NCI-H446 (cell line): ENCODE results near the gene SIM2.
"Not testable (repeated sequence)": the region's sequence is repeated elsewhere in the genome, so short reads cannot be mapped to it uniquely, and the experiment has no call there.

ENCODE experiments used
- DNase-seq, 2 experiments: peaks; one replicate each; lab custom pipeline; 2025; lab: John Stamatoyannopoulos, UW

The SIM2 gene, protein sequence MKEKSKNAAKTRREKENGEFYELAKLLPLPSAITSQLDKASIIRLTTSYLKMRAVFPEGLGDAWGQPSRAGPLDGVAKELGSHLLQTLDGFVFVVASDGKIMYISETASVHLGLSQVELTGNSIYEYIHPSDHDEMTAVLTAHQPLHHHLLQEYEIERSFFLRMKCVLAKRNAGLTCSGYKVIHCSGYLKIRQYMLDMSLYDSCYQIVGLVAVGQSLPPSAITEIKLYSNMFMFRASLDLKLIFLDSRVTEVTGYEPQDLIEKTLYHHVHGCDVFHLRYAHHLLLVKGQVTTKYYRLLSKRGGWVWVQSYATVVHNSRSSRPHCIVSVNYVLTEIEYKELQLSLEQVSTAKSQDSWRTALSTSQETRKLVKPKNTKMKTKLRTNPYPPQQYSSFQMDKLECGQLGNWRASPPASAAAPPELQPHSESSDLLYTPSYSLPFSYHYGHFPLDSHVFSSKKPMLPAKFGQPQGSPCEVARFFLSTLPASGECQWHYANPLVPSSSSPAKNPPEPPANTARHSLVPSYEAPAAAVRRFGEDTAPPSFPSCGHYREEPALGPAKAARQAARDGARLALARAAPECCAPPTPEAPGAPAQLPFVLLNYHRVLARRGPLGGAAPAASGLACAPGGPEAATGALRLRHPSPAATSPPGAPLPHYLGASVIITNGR

DNA sequence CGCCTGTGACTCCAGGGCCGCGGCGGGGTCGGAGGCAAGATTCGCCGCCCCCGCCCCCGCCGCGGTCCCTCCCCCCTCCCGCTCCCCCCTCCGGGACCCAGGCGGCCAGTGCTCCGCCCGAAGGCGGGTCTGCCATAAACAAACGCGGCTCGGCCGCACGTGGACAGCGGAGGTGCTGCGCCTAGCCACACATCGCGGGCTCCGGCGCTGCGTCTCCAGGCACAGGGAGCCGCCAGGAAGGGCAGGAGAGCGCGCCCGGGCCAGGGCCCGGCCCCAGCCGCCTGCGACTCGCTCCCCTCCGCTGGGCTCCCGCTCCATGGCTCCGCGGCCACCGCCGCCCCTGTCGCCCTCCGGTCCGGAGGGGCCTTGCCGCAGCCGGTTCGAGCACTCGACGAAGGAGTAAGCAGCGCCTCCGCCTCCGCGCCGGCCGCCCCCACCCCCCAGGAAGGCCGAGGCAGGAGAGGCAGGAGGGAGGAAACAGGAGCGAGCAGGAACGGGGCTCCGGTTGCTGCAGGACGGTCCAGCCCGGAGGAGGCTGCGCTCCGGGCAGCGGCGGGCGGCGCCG lies at the start of gene SIM2:
Gene SIM2, plus strand, starts transcription at position 135 of the 565 bp plus-strand sequence. CDS start 632 bp downstream, outside the sequence.
- peak in 1 of 2 experiments; percentile 64 for DNase-seq

DNA sequence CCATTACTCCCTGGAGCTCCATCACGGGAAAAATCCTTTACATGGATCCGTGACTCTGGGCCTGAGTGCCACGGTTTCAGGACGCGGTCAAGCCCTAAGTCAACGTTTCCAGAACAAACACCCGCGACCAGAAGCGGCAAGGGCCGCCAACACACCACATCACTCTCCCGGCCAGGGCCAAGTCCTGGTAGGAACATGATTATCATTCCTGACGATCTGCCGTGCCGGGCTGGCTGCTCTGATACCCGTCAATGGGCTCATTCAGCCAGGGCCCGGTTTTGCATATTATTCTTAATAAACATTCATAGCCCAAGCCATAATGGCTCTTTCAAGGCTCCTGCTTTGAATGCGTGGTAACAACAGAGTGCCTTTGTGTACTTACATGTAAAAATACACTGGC lies 44.6 kb upstream of the SIM2 start:
- no peak for DNase-seq

DNA sequence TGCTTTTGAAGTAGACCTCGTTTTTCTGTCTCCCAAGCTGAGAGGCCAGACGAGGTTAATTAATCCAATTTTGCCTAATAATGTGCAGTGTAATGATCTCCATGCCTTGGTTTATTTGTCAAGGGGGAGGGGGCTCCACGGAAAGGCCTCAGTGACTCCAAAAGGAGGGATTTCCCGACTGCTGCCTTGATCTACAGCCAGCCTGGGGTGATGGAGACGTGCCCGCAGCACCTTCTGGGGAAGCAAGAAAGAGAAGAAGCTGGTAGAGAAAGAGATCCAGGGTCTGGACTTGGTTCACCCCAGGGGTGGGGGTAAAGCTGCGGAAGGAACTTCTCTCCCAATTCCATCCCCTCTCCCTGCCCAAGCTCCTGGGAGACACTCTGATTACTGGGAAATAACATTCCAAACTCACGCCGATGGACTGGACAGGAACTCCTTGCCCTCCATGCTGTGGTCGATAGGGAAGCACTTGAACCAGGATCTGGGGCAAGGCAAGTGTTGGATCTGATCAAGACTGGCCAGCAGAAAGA lies 44.1 kb upstream of the SIM2 start:
- no peak for DNase-seq

DNA sequence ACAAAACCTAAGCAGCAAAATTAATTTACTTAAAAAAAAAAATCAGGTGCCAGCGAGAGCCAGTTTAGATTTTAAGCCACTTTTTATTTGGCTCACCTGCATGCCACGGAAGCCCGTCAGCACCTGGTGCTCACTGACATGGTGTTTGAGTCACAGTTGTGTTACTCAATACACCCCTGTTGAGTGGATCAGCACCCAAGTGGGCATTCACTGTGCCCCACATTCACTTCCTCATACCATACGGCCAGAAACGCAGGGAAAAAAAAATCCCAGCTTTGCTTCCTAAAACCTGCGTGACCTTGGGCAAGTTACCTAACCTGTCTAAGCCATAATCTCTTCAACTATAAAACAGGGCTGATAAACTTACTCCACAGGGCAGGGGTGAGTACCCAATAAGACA lies 42.8 kb upstream of the SIM2 start:
- DNase-seq, result no peak

DNA sequence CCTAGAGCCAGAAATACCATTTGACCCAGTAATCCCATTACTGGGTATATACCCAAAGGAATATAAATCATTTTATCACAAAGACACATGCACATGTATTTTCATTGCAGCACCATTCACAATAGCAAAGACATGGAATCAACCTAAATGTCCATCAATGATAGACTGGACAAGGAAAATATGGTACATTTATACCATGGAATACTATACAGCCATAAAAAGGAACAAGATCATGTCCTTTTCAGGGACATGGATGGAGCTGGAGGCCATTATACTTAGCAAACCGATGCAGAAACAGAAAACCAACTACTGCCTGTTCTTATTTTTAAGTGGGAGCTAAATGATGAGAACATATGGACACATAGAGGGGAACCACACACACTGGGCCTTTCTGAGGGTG lies 41.6 kb upstream of the SIM2 start:
- DNase-seq, result not testable (repeated sequence)

DNA sequence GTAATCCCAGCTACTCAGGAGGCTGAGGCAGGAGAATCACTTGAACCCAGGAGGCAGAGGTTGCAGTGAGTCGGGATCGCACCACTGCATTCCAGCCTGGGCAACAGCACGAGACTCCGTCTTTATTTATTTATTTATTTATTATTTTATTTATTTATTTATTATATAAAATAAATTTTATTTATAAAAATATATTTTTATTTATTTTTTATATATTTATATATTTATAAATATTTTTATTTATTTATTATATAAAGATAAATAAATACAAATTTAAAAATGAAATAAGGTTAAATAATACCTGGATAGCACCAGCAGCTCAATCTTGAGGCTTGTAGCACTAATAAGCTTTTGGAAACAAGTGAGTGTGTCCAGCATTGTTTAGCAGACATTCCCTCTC lies 40.9 kb upstream of the SIM2 start:
- DNase-seq, result no peak

DNA sequence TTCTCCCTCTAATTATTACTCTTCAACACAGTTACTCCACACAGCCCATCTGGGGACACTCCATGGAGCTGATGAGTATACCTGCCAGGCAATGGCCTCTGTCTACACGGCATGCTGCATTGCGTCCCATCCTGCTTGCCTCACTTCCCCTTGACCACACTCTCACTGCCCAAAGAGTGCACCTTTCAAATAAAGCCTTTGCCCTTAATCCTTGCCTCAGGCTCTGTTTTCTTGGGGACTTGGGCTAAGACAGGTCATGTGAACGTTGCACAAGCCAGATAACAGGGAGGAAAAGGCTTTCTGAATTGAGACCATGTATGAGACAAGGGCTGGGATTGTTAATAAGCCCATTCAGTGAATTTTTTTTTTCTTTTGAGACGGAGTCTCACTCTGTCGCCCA lies 40.0 kb upstream of the SIM2 start:
- no peak for DNase-seq

DNA sequence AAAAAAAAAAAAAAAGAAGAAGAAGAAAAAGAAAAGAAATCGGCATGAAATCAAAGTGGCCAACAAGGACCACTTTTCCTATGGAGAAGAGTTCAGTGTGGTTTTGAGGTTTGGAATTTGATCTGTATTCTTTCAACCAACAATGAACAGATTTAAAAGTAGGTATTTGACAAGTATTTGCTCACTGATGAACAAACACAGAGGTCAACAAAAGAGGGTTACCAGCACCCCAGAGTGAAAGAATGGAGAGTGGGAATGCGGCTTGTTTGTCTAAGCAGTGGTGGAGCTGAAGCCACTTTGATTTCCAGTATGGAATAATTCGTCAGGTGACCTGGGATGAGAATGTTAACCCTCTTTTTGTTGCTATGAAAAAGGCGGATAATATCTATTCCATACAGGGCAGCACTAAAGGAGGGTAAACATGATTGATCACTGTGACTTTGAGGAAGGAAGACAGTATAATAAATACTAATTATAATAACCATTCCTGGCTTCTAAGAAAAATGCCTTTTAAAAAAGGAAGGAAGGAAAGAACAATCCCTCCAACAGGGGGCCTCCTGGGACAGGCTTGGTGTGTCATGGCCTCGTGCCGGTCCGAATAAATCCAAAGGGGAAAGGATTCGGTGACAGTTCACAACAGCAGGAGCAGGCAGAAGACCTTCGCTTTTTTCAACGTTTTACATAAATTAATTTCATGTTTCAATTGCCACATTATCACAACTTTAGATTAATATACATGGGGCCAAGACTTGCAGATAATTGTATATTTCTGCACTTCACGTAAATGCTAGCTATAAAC lies 37.2 kb upstream of the SIM2 start:
- DNase-seq, result peak; percentile 25 to 72

DNA sequence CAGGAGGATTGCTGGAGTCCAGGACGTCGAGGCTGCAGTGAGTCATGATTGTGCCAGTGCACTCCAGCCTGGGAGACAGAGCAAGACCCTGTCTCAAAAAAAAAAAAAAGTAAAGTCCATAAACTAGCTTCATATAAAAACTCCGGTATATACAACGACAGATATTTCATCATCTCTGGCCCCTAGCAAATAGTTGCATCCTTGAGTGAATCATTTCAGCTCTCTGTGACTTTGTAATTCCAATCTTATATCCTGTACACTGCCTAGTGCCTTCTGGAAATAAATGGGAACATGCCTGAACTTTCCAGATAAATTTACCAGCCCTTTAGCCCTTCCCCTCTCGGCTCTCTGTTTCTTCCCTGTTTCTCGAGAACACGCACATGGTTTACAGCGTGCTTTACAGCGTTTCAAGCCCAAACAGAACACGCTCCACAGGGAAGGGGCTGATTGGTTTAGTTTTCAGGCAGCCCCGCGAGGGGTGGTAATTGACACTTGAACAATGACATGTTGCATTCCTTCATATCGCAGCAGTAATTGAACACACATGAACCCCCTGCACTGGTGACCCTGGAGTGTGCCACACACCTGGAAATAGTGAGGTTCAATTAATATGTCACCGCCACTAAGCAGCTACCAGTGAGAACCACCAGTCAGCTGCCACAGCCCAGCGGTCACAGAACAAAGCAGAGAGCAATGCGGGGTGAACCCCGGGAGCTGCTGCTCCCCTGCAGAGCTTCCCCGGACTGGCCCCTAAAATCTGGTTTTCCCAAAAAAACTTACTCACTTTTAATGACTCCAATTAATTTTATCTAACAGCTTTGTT lies 35.7 kb upstream of the SIM2 start:
- DNase-seq, result no peak

DNA sequence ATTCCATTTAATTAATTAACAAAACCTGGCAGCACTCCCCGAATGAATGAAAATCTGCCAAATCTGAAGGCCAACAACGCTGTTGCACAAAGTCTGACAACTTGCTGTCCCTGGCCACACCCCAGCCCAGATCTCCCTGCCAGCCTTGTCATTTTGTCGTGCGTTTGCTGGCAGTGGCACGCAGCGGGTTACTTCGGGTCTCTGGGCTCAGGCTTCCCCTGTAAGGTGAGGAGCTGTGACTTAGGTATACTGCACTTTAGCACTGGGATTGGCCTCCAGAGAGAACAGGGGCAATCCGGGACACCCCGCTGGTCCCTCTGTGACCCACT lies 34.3 kb upstream of the SIM2 start:
- DNase-seq, result no peak

DNA sequence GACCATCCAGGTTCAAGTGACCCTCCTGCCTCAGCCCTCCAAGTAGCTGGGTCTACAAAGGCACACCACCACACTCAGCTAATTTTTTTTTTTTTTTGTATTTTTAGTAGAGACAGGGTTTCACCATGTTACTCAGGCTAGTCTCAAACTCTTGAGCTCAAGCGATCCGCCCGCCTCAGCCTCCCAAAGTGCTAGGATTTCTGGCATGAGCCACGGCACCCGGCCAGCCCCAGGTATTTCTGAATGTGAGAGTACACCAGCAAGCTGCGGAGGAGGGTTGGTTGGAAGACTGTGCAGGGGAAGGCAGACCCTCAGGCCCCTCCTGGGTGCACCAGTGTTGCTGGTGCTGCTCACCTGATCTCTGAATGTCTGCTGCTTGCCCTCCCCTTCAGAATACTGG lies 33.1 kb upstream of the SIM2 start:
- DNase-seq, result no peak

DNA sequence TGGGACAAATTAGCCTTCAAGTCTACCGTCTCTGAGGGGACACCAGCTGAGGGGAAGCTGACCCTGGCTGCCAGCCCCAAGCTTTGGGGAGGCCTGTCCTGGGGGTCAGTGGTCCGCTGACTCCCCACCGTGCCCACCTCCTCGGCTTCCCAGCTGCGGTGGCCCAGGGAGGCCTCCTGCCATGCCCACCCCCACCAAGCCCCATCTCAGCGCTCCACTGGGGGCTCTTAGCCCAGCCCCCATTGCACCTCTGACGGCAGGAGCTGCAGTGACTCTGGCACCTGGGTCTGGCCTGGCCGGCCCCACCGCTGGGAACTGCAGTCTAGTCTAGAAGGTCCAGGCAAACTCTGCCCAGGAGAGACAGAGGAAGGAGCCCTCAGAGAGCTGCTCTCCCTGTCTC lies 30.2 kb upstream of the SIM2 start:
- no peak for DNase-seq

DNA sequence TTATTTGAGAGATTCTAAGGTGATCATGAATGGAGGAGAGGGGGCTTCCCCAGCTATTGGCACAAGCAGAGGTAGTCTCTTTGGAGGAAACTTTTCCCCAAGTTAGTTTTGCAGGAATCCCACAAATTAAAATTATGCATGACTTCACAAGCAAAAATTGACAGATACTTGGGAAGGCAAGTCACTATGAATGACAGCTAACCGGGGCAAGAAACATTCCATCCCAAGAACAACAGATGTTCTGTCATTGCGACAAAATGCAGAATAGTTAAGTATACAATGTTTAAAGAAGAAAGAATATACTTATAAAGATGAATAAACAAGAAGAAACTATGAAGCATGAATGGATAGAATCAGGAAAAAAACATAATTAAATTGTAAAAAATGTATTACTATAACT lies 27.1 kb upstream of the SIM2 start:
- DNase-seq, result no peak

DNA sequence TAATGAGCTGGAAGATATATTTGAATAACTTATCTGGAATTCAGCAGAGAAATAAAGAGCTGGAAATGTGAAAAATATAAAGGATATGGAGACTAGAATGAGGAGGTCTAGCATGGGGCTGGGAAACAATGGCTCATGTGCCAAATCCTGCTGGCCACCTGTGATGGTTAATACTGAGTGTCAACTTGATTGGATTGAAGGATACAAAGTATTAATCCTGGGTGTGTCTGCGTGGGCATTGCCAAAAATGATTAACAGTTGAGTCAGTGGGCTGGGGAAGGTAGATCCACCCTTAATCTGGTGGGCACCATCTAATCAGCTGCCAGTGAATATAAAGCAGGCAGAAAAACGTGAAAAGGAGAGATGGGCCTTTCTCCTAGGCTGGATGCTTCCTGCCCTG lies 26.6 kb upstream of the SIM2 start:
- DNase-seq, result not testable (repeated sequence)

DNA sequence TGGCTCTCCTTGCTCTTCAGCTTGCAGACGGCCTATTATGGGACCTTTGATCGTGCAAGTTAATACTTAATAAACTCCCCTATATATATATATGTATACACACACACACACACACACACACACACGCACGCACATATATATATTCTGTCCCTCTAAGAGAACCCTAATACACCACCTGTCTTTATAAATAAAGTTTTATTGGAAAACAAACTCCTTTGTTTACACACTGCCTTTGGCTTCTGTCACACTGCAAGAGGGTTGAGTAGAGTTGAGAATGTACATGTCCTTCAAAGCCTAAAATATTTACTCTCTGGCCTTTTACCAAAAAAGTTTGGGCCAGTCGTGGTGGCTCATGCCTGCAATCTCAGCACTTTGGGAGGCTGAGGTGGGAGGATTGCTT lies 26.2 kb upstream of the SIM2 start:
- no peak for DNase-seq

DNA sequence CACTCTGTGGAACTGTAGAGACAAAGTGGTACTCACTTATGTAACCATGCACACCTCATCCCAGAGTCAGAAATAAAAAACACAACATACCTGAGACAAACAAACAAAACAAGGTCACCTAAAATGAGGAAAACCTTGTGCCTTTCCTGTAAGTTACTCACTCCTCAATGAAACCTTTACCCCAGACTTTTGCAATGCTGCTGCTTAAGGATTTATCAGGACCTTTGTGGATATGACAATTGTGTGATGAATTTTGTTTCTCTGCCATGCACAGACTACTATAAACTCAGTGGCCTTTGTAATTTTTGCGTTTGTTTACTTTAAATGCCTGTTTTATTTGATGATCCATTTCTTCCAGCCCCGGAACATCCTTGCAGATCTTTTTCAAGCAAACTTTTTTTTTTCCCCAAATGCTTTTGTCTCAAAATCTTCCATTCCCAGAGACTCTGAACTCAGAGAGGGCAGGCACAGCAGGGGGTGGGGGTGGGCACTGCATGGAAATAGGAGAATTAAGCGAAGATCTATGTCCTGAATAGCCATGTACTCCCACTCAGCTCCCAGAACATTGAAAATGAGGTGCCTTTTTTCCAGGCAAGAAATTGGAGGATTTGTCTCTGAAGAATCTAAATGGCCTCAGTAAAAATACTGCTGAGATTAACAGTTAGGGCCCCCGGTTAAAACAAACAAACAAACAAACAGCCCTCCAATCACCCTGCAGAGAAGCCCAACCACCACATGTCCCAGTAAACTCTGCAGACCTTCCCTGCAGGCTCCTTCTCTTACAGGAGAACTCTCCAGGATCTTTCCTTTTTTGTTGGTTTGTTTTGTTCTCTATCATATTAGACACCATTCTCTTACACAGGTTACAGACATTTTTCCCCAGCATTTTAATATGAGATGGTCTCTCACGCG lies 22.6 kb upstream of the SIM2 start:
- no peak for DNase-seq

DNA sequence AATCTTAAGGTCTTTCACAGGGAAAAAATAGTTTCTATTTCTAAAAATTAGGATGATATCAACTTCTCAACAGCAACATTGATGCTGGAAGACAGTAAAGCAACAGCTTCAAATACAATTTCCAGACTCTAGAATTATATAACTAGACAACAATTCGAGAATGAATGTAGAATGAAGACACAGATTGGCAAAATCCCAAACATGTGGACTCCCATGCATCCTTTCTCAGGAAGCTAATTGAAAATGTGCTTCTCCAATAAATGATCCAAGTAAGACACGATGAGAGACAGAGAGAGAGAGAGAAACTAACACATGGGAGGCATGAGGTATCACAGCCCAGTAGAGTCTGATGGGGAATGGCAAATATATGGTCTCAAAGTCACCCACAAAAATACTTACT lies 21.5 kb upstream of the SIM2 start:
- DNase-seq, result no peak

DNA sequence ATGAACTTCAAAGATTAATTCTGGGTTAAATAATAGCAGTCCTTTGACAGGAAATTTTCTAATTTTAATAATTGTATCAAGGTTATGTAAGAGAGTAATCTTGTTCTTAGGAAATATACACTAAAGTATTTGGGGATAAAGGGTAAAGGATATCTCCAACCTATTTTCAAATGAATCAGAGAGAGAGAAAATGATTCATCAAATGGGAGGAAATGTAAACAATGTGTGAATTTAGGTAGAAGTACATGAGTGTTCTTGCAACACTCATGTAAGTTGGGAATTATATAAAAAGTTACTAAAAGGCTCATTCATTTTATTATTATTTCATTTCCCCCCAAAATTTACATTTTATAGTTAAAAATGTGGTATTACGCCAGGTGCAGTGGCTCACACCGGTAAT lies 20.4 kb upstream of the SIM2 start:
- no peak for DNase-seq

DNA sequence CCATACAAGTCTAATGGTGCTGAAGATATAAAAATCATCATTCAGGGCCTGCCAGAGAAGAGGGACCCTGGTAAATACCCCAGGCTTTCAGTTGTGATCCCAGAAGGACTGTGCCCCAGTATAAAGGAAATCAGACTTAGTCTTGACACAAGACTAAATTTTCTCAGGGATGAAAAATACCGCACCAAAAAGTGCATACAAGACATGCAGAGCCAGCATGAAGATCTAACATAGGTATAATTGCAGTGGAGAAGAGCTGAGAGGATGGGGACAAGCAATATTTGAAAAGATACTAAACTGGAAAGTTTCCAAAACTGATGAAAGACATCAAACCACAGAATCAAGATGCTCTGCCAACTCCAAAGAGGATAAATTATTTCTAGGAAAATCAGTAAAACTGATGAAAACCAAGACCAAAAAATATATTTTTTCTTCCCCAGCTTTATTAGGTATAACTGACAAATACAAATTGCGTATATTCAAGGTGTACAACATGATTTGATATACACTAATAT lies 17.7 kb upstream of the SIM2 start:
- no peak for DNase-seq
